H1 (cell line): ENCODE measurements around the gene UBE4B. TPM values are rescaled to one million over a fixed set of nuclear protein-coding genes. Genes with fewer than 3 reads are reported as not detected.

Source experiments
- CTCF ChIA-PET: fragments of 300-600 bp; sonication (Branson Sonifier 250); formaldehyde crosslinking; loops from one replicate; lab custom pipeline; 2021; ENCODE audit not compliant: partially characterized antibody; lab: Charles Lee
- POLR2A ChIA-PET: fragments of 300-600 bp; sonication (Branson Sonifier 250); formaldehyde crosslinking; loops from one replicate; lab custom pipeline; 2021; ENCODE audit warnings: inconsistent platforms; ENCODE audit not compliant: partially characterized antibody; lab: Charles Lee
- DNase-seq, 2 experiments: peaks; one replicate each; pipeline versions ENCODE4 v3.0.0 to v3.0.0-alpha.2; 2010 to 2022; ENCODE audit warnings: low spot score in 2 of 2, low read depth in 1 of 2, mixed read lengths in 1 of 2
- FAIRE-seq: peaks from 2 replicates; lab custom pipeline; 2011; peaks lifted over from hg19 to GRCh38; lab: Jason Lieb, UNC
- H2AFZ ChIP-seq: 2 replicates; pipeline ENCODE4 v1.8.1; 2012; ENCODE audit warnings: low read length, inconsistent platforms
- H2AK5ac ChIP-seq: 2 replicates; pipeline ENCODE4 v1.6.1; 2013; ENCODE audit warnings: low read depth, low read length
- H2BK120ac ChIP-seq: replicated peaks from 2 replicates; pipeline ENCODE3; 2013; ENCODE audit warnings: low read depth, low read length, inconsistent platforms
- H2BK12ac ChIP-seq: 2 replicates; pipeline ENCODE4 v1.6.1; 2013; ENCODE audit warnings: low read depth, low read length
- H2BK15ac ChIP-seq: 2 replicates; pipeline ENCODE4 v1.6.1; 2013; ENCODE audit warnings: low read length
- H2BK20ac ChIP-seq: 2 replicates; pipeline ENCODE4 v1.6.1; 2013; ENCODE audit warnings: low read length
- H2BK5ac ChIP-seq: 2 replicates; pipeline ENCODE4 v1.6.1; 2013; ENCODE audit warnings: low read depth, low read length
- H3K14ac ChIP-seq: 2 replicates; pipeline ENCODE4 v1.6.1; 2013; ENCODE audit warnings: inconsistent platforms; ENCODE audit not compliant: insufficient read length
- H3K18ac ChIP-seq: 2 replicates; pipeline ENCODE4 v1.6.1; 2013; ENCODE audit warnings: low read length; ENCODE audit errors: extremely low read depth
- H3K23ac ChIP-seq: 2 replicates; pipeline ENCODE4 v1.6.1; 2013; ENCODE audit warnings: inconsistent platforms; ENCODE audit not compliant: insufficient read length
- H3K23me2 ChIP-seq: 2 replicates; pipeline ENCODE4 v1.6.1; 2013; ENCODE audit warnings: low read depth, low read length
- H3K27ac ChIP-seq: 2 replicates; pipeline ENCODE4 v1.6.1; 2011; ENCODE audit warnings: low read depth, low read length, inconsistent platforms
- H3K27me3 ChIP-seq, 4 experiments: replicated peaks in 1 of 4; 1 replicate in 1 of 4; 2 replicates in 3 of 4; pipeline versions ENCODE4 v1.6.1 to v1.8.1; 2011 to 2013; ENCODE audit warnings: low read length in 3 of 4, mild to moderate bottlenecking in 3 of 4, inconsistent platforms in 2 of 4, mixed read lengths in 2 of 4, moderate library complexity in 1 of 4; ENCODE audit not compliant: control insufficient read depth in 3 of 4, insufficient read depth in 3 of 4; ENCODE audit errors: extremely low read depth in 1 of 4
- H3K36me3 ChIP-seq, 4 experiments: 2 replicates each; pipeline versions ENCODE4 v1.6.1 to v1.8.1; 2011 to 2013; ENCODE audit warnings: mild to moderate bottlenecking in 4 of 4, low read length in 3 of 4, moderate library complexity in 2 of 4, control low read depth in 1 of 4, inconsistent platforms in 1 of 4; ENCODE audit not compliant: insufficient read depth in 4 of 4, control insufficient read depth in 2 of 4
- H3K4ac ChIP-seq: replicated peaks from 2 replicates; pipeline ENCODE3; 2013; ENCODE audit warnings: low read length, low read depth, mixed read lengths, inconsistent platforms; ENCODE audit not compliant: insufficient read length
- H3K4me1 ChIP-seq, 4 experiments: replicated peaks in 1 of 4; 1 replicate in 1 of 4; 2 replicates in 3 of 4; pipeline versions ENCODE4 v1.6.1 to v1.8.1; 2011 to 2013; ENCODE audit warnings: low read length in 3 of 4, inconsistent platforms in 2 of 4, mixed read lengths in 1 of 4; ENCODE audit not compliant: insufficient read depth in 4 of 4, control insufficient read depth in 3 of 4
- H3K4me2 ChIP-seq, 2 experiments: 2 replicates each; pipeline versions ENCODE4 v1.6.1 to v1.8.1; 2011 to 2013; ENCODE audit warnings: low read depth in 2 of 2, low read length in 2 of 2, control low read depth in 1 of 2, inconsistent platforms in 1 of 2, mild to moderate bottlenecking in 1 of 2; ENCODE audit not compliant: insufficient read depth in 1 of 2
- H3K4me3 ChIP-seq, 4 experiments: fragments of 200-600, 300-600 bp in 1 of 4; sonication (generic), shearing (Covaris generic), sonication (Bioruptor Twin) in 1 of 4; 2 replicates each; pipeline versions ENCODE4 v1.5.1 to v1.8.1; 2011 to 2016; ENCODE audit warnings: low read length in 4 of 4, low read depth in 3 of 4, control low read depth in 2 of 4, inconsistent platforms in 2 of 4, mild to moderate bottlenecking in 2 of 4, mixed read lengths in 1 of 4, moderate library complexity in 1 of 4; ENCODE audit not compliant: insufficient read depth in 2 of 4; ENCODE audit errors: extremely low read depth in 1 of 4
- H3K56ac ChIP-seq: replicated peaks from 2 replicates; pipeline ENCODE3; 2013; ENCODE audit warnings: low read depth, mild to moderate bottlenecking, mixed read lengths, low read length, inconsistent platforms; ENCODE audit not compliant: insufficient read length
- H3K79me1 ChIP-seq: 2 replicates; pipeline ENCODE4 v1.6.1; 2013; ENCODE audit warnings: low read depth, low read length, control low read depth
- H3K79me2 ChIP-seq, 2 experiments: 2 replicates each; pipeline versions ENCODE4 v1.6.1 to v1.8.1; 2012 to 2013; ENCODE audit warnings: low read length in 2 of 2, mild to moderate bottlenecking in 2 of 2, inconsistent platforms in 1 of 2; ENCODE audit not compliant: insufficient read depth in 2 of 2, control insufficient read depth in 1 of 2
- H3K9ac ChIP-seq, 4 experiments: replicated peaks in 1 of 4; 1 replicate in 1 of 4; 2 replicates in 3 of 4; pipeline versions ENCODE4 v1.6.1 to v1.8.1; 2011 to 2013; ENCODE audit warnings: low read depth in 3 of 4, low read length in 3 of 4, control low read depth in 2 of 4, mild to moderate bottlenecking in 2 of 4, moderate library complexity in 2 of 4, inconsistent platforms in 1 of 4; ENCODE audit errors: extremely low read depth in 1 of 4
- H3K9me3 ChIP-seq, 2 experiments: 2 replicates each; pipeline versions ENCODE4 v1.6.1 to v1.8.1; 2012 to 2013; ENCODE audit warnings: mild to moderate bottlenecking in 2 of 2, moderate library complexity in 2 of 2, control low read depth in 1 of 2, inconsistent platforms in 1 of 2, low read depth in 1 of 2, low read length in 1 of 2, mixed read lengths in 1 of 2; ENCODE audit not compliant: insufficient read depth in 2 of 2
- H4K20me1 ChIP-seq, 2 experiments: replicated peaks in 1 of 2; 2 replicates each; pipeline versions ENCODE3 to v1.8.1; 2011 to 2013; ENCODE audit warnings: inconsistent platforms in 2 of 2, low read length in 2 of 2, mild to moderate bottlenecking in 1 of 2; ENCODE audit not compliant: insufficient read depth in 2 of 2, control insufficient read depth in 1 of 2
- H4K5ac ChIP-seq: 2 replicates; pipeline ENCODE4 v1.6.1; 2013; ENCODE audit warnings: low read length, low read depth, mixed read lengths, inconsistent platforms; ENCODE audit not compliant: insufficient read length
- H4K8ac ChIP-seq: 2 replicates; pipeline ENCODE4 v1.8.0; 2013; ENCODE audit warnings: mild to moderate bottlenecking, moderate library complexity, low read length, inconsistent platforms; ENCODE audit not compliant: insufficient read depth; ENCODE audit errors: extremely low read depth
- H4K91ac ChIP-seq: replicated peaks from 2 replicates; pipeline ENCODE3; 2013; ENCODE audit warnings: low read length, mixed read lengths, inconsistent platforms; ENCODE audit not compliant: insufficient read length
- BACH1 ChIP-seq: IDR thresholded peaks from 2 replicates; pipeline ENCODE4 v1.6.1; 2012; ENCODE audit warnings: low read length, improper control_type of control experiment
- BRCA1 ChIP-seq: IDR thresholded peaks from 2 replicates; pipeline ENCODE4 v1.6.1; 2012; ENCODE audit warnings: low read depth, low read length, improper control_type of control experiment
- CEBPB ChIP-seq: IDR thresholded peaks from 2 replicates; pipeline ENCODE4 v1.6.1; 2012; ENCODE audit warnings: low read depth, low read length
- E2F6 ChIP-seq: IDR thresholded peaks from 2 replicates; pipeline ENCODE4 v1.6.1; 2012; ENCODE audit warnings: inconsistent platforms
- EP300 ChIP-seq, 2 experiments: IDR thresholded peaks; 1 replicate in 1 of 2; 2 replicates in 1 of 2; pipeline ENCODE4 v1.6.1; 2011 to 2012; ENCODE audit warnings: low read depth in 2 of 2, low read length in 2 of 2, mild to moderate bottlenecking in 2 of 2, borderline replicate concordance in 1 of 2, inconsistent platforms in 1 of 2, moderate library complexity in 1 of 2
- EZH2 ChIP-seq: fragments of 200-600 bp; sonication (generic); IDR thresholded peaks from 2 replicates; pipeline ENCODE4 v1.7.1; 2012; ENCODE audit warnings: low read depth, mild to moderate bottlenecking, moderate library complexity, low read length, inconsistent platforms; ENCODE audit not compliant: severe bottlenecking
- FOSL1 ChIP-seq: IDR thresholded peaks from 2 replicates; pipeline ENCODE4 v1.6.1; 2011; ENCODE audit warnings: mild to moderate bottlenecking, low read depth, low read length, moderate library complexity; ENCODE audit not compliant: insufficient read depth
- KDM4A ChIP-seq: IDR thresholded peaks from one replicate; pipeline ENCODE4 v1.7.1; 2012; ENCODE audit warnings: low read depth, mild to moderate bottlenecking, moderate library complexity, low read length, inconsistent platforms; ENCODE audit not compliant: severe bottlenecking
- MAFK ChIP-seq: IDR thresholded peaks from 2 replicates; pipeline ENCODE4 v1.6.1; 2012; ENCODE audit warnings: low read depth, mild to moderate bottlenecking, improper control_type of control experiment, low read length
- POLR2AphosphoS5 ChIP-seq: IDR thresholded peaks from 2 replicates; pipeline ENCODE4 v1.6.1; 2011; ENCODE audit warnings: low read depth, low read length
- SAP30 ChIP-seq: fragments of 300-600 bp; sonication (generic); IDR thresholded peaks from 2 replicates; pipeline ENCODE4 v1.7.1; 2012; ENCODE audit warnings: low read length, moderate library complexity, mild to moderate bottlenecking, inconsistent platforms; ENCODE audit not compliant: insufficient read depth, insufficient replicate concordance
- SIX5 ChIP-seq: IDR thresholded peaks from 2 replicates; pipeline ENCODE4 v1.6.1; 2011; ENCODE audit warnings: mild to moderate bottlenecking, low read depth, low read length
- WGBS, 2 experiments: shearing (Covaris generic) in 1 of 2; methylation state at CpG; one replicate each; pipeline versions ENCODE4 v1.1.6 to v1.1.7; 2013 to 2015; ENCODE audit warnings: low lambda C conversion rate in 2 of 2, mixed read lengths in 2 of 2, inconsistent platforms in 1 of 2, low coverage in 1 of 2, missing lambda C conversion rate in 1 of 2; ENCODE audit not compliant: insufficient replicate concordance in 2 of 2, insufficient coverage in 1 of 2, insufficient read length in 1 of 2; ENCODE audit errors: extremely low coverage in 1 of 2, missing lambda C conversion rate in 1 of 2; 5-methylcytosine and 5-hydroxymethylcytosine counted together
- polyA plus RNA-seq, 7 experiments: library from polyadenylated mRNA; depleted of rRNA in 3 of 7; stranded (reverse) in 5 of 7; unstranded in 2 of 7; fragments of >200 nt in 5 of 7; fragments of 200-250 nt in 2 of 7; gene quantifications; 1 replicate in 5 of 7; 2 replicates in 1 of 7; 4 replicates in 1 of 7; pipeline versions ENCODE4 v1.2.1 to v1.2.3, GENCODE V29; 2011 to 2013; ENCODE audit warnings: missing spikeins in 2 of 7, mixed read lengths in 2 of 7
- total RNA-seq: library from RNA; stranded (reverse); fragmentation: NEBNext Ultra II Directional; extraction: Animal tissue kit (Norgen Biotek cat#: 25700); gene quantifications from 2 replicates; pipeline ENCODE4 v1.2.1, GENCODE V29; 2021

UBE4B gene
- total and polyA plus RNA-seq, 2 of the 8 experiments (the other 6 are each of a cell fraction or from before 2014, with no cell fraction given), result 24.5 to 90.1 TPM

GRCh38 chr1:10106756-10107475 lies 74.2 kb downstream of the UBE4B start:
- Histone ChIP-seq H3K27me3 (no peaks in the 10 kb centered on the region), H3K79me1 (peaks cover 2% of the 10 kb centered on the region; the same call in 1 of the 2 replicates), H2AK5ac (no peak overlapping the region), H3K9me3 (no peaks in the 10 kb centered on the region), H2BK5ac (no peak overlapping the region), H2BK12ac (no peak overlapping the region), H3K14ac (no peak overlapping the region), H3K27ac (no peak overlapping the region), H3K4me3 (no peak overlapping the region), H3K4ac (no peak overlapping the region), H3K23ac (no peak overlapping the region), H4K91ac (no peak overlapping the region), H4K20me1 (no peaks in the 10 kb centered on the region), H3K56ac (no peak overlapping the region), H3K23me2 (no peaks in the 10 kb centered on the region; the same call in 1 of the 2 replicates), H3K18ac (no peak overlapping the region), H4K5ac (no peak overlapping the region), H2AFZ (no peak overlapping the region), H3K79me2 (no peaks in the 10 kb centered on the region), H2BK120ac (no peak overlapping the region), H3K4me2 (no peak overlapping the region), H3K4me1 (no peaks in the 10 kb centered on the region), H3K36me3 (peaks cover 5 to 43% (median 23%) of the 10 kb centered on the region in 4 experiments), H3K9ac (no peak overlapping the region), H4K8ac (no peak overlapping the region), H2BK15ac (no peak overlapping the region), H2BK20ac (no peak overlapping the region)
- ChIA-PET POLR2A (no interaction called here), CTCF (no interaction called here)
- WGBS, 2 experiments, result 92% methylated on average over 6 of the region's 7 CpGs; no CpG with 5 or more reads in 1 of the 2 experiments
- FAIRE-seq, result no peak
- no peak for DNase-seq
- TF ChIP-seq FOSL1 (no peak), MAFK (no peak), EZH2 (no peak), E2F6 (no peak), BACH1 (no peak), KDM4A (no peak), CEBPB (no peak), BRCA1 (no peak), EP300 (IDR thresholded peaks at IDR 0.05; ENCODE audit: borderline replicate concordance in 1 of 2, low read depth in 2 of 2, low read length in 2 of 2) (no peak), POLR2AphosphoS5 (no peak), SIX5 (no peak), SAP30 (no peak)
